HepG2 (cell line): ENCODE data around the gene TMEM217. TPM values are rescaled to one million over a fixed set of nuclear protein-coding genes. Genes with fewer than 3 reads are reported as not detected.

Source experiments
- ELK4 ChIP-seq: sonication (generic); formaldehyde crosslinking; IDR thresholded peaks from 2 replicates; pipeline ENCODE4 v1.9.0; 2021; ENCODE audit warnings: missing genetic modification reagents, borderline replicate concordance
- GZF1 ChIP-seq: sonication (generic); formaldehyde crosslinking; IDR thresholded peaks from 2 replicates; pipeline ENCODE4 v1.5.1; 2020; ENCODE audit warnings: mild to moderate bottlenecking, missing genetic modification reagents
- HDAC6 ChIP-seq: fragments of 200-600 bp; sonication (generic); IDR thresholded peaks from 2 replicates; pipeline ENCODE4 v1.7.0; 2017; ENCODE audit warnings: mild to moderate bottlenecking, antibody characterized with exemption, low read length, low read depth
- HMGA1 ChIP-seq: sonication (generic); formaldehyde crosslinking; conservative IDR thresholded peaks from 2 replicates; pipeline ENCODE4 v1.4.0; 2020; ENCODE audit warnings: missing genetic modification reagents
- MZF1 ChIP-seq: sonication (generic); formaldehyde crosslinking; IDR thresholded peaks from 2 replicates; pipeline ENCODE4 v1.8.1; 2023; ENCODE audit warnings: mild to moderate bottlenecking, missing genetic modification reagents, borderline replicate concordance
- NBN ChIP-seq: fragments of 450-650 bp; conservative IDR thresholded peaks from 2 replicates; pipeline ENCODE4 v1.6.1; 2017
- SP4 ChIP-seq: sonication (generic); formaldehyde crosslinking; IDR thresholded peaks from 2 replicates; pipeline ENCODE4 v1.8.1; 2023; ENCODE audit warnings: mild to moderate bottlenecking, missing genetic modification reagents
- ZNF570 ChIP-seq: sonication (generic); formaldehyde crosslinking; IDR thresholded peaks from 2 replicates; pipeline ENCODE4 v1.4.0; 2020; ENCODE audit warnings: mild to moderate bottlenecking, missing genetic modification reagents, borderline replicate concordance
- ZNF713 ChIP-seq: sonication (generic); formaldehyde crosslinking; IDR thresholded peaks from 2 replicates; pipeline ENCODE4 v1.4.0; 2020; ENCODE audit warnings: mild to moderate bottlenecking, missing genetic modification reagents
- ZNF761 ChIP-seq: sonication (generic); formaldehyde crosslinking; conservative IDR thresholded peaks from 2 replicates; pipeline ENCODE4 v1.4.0; 2020; ENCODE audit warnings: mild to moderate bottlenecking, missing genetic modification reagents
- ZNF784 ChIP-seq: sonication (generic); formaldehyde crosslinking; IDR thresholded peaks from 2 replicates; pipeline ENCODE4 v1.5.1; 2020; ENCODE audit warnings: missing genetic modification reagents, mild to moderate bottlenecking, borderline replicate concordance
- polyA plus RNA-seq, 8 experiments: library from polyadenylated mRNA; depleted of rRNA in 3 of 8; stranded (reverse) in 7 of 8; unstranded in 1 of 8; fragments of >200 nt; fragmentation: Illumina TruSeq in 4 of 8; extraction: Trizol in 4 of 8; gene quantifications; 2 replicates each; pipeline versions ENCODE4 v1.2.1 to v1.2.3, GENCODE V29; 2011 to 2016; ENCODE audit warnings: low read depth in 4 of 8, missing spikeins in 1 of 8, mixed read lengths in 1 of 8; ENCODE audit not compliant: insufficient read depth in 1 of 8
- total RNA-seq, 5 experiments: library from RNA; depleted of rRNA; stranded (reverse); fragments of >200 nt; fragmentation: Illumina TruSeq; extraction: Trizol; gene quantifications; 2 replicates each; pipeline ENCODE4 v1.2.3, GENCODE V29; 2016; ENCODE audit warnings: low read depth in 1 of 5
- TF ChIP-seq, protein P1 (sequence below): sonication (generic); formaldehyde crosslinking; conservative IDR thresholded peaks from 2 replicates; pipeline ENCODE4 v1.8.0; 2022; ENCODE audit warnings: mild to moderate bottlenecking, moderate library complexity, missing genetic modification reagents
- TF ChIP-seq, protein P2 (sequence below): sonication (generic); formaldehyde crosslinking; IDR thresholded peaks from 2 replicates; pipeline ENCODE4 v1.4.0; 2020; ENCODE audit warnings: missing genetic modification reagents, borderline replicate concordance
- TF ChIP-seq, protein P3 (sequence below): sonication (generic); formaldehyde crosslinking; IDR thresholded peaks from 2 replicates; pipeline ENCODE4 v1.8.1; 2023; ENCODE audit warnings: mild to moderate bottlenecking, missing genetic modification reagents, borderline replicate concordance
- TF ChIP-seq, protein P4 (sequence below): sonication (generic); formaldehyde crosslinking; conservative IDR thresholded peaks from 2 replicates; pipeline ENCODE4 v1.8.0; 2022; ENCODE audit warnings: missing genetic modification reagents

The TMEM217 gene
- total and polyA plus RNA-seq, 2 of the 13 experiments (the other 11 are each of a cell fraction or from before 2014, with no cell fraction given) = 2.3 to 3.4 TPM

GRCh38 chr6:37222125-37222967, 35.6 kb downstream of the TMEM217 start (continued):
- TF ChIP-seq, protein P1, sequence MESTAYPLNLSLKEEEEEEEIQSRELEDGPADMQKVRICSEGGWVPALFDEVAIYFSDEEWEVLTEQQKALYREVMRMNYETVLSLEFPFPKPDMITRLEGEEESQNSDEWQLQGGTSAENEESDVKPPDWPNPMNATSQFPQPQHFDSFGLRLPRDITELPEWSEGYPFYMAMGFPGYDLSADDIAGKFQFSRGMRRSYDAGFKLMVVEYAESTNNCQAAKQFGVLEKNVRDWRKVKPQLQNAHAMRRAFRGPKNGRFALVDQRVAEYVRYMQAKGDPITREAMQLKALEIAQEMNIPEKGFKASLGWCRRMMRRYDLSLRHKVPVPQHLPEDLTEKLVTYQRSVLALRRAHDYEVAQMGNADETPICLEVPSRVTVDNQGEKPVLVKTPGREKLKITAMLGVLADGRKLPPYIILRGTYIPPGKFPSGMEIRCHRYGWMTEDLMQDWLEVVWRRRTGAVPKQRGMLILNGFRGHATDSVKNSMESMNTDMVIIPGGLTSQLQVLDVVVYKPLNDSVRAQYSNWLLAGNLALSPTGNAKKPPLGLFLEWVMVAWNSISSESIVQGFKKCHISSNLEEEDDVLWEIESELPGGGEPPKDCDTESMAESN (CRISPR knock-in tag) = 0 out of 2 replicates have a peak, but pooled peaks have one; percentile 35
- TF ChIP-seq, protein P2, sequence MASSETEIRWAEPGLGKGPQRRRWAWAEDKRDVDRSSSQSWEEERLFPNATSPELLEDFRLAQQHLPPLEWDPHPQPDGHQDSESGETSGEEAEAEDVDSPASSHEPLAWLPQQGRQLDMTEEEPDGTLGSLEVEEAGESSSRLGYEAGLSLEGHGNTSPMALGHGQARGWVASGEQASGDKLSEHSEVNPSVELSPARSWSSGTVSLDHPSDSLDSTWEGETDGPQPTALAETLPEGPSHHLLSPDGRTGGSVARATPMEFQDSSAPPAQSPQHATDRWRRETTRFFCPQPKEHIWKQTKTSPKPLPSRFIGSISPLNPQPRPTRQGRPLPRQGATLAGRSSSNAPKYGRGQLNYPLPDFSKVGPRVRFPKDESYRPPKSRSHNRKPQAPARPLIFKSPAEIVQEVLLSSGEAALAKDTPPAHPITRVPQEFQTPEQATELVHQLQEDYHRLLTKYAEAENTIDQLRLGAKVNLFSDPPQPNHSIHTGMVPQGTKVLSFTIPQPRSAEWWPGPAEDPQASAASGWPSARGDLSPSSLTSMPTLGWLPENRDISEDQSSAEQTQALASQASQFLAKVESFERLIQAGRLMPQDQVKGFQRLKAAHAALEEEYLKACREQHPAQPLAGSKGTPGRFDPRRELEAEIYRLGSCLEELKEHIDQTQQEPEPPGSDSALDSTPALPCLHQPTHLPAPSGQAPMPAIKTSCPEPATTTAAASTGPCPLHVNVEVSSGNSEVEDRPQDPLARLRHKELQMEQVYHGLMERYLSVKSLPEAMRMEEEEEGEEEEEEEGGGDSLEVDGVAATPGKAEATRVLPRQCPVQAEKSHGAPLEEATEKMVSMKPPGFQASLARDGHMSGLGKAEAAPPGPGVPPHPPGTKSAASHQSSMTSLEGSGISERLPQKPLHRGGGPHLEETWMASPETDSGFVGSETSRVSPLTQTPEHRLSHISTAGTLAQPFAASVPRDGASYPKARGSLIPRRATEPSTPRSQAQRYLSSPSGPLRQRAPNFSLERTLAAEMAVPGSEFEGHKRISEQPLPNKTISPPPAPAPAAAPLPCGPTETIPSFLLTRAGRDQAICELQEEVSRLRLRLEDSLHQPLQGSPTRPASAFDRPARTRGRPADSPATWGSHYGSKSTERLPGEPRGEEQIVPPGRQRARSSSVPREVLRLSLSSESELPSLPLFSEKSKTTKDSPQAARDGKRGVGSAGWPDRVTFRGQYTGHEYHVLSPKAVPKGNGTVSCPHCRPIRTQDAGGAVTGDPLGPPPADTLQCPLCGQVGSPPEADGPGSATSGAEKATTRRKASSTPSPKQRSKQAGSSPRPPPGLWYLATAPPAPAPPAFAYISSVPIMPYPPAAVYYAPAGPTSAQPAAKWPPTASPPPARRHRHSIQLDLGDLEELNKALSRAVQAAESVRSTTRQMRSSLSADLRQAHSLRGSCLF (CRISPR knock-in tag) = no peak
- TF ChIP-seq MZF1 = no peak
- peak; percentile 74 for TF ChIP-seq SP4 (CRISPR knock-in tag)
- TF ChIP-seq ZNF570 (CRISPR knock-in tag) = no peak
- no peak for TF ChIP-seq HDAC6
- no peak; the same call in 1 of the 2 replicates for TF ChIP-seq ZNF784 (CRISPR knock-in tag)
- TF ChIP-seq, protein P3, sequence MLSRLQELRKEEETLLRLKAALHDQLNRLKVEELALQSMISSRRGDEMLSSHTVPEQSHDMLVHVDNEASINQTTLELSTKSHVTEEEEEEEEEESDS (CRISPR knock-in tag) = 0 out of 2 replicates have a peak, but pooled peaks have one; percentile 34
- 0 out of 2 replicates have a peak, but pooled peaks have one; percentile 51 for TF ChIP-seq ZNF713 (CRISPR knock-in tag)
- TF ChIP-seq NBN = no peak
- no peak for TF ChIP-seq HMGA1 (CRISPR knock-in tag)
- TF ChIP-seq GZF1 (CRISPR knock-in tag) = peak; percentile 34; the same call in 1 of the 2 replicates
- peak; percentile 92; the same call in 1 of the 2 replicates for TF ChIP-seq ZNF761 (CRISPR knock-in tag)
- TF ChIP-seq ELK4 (CRISPR knock-in tag) = no peak
- TF ChIP-seq, protein P4, sequence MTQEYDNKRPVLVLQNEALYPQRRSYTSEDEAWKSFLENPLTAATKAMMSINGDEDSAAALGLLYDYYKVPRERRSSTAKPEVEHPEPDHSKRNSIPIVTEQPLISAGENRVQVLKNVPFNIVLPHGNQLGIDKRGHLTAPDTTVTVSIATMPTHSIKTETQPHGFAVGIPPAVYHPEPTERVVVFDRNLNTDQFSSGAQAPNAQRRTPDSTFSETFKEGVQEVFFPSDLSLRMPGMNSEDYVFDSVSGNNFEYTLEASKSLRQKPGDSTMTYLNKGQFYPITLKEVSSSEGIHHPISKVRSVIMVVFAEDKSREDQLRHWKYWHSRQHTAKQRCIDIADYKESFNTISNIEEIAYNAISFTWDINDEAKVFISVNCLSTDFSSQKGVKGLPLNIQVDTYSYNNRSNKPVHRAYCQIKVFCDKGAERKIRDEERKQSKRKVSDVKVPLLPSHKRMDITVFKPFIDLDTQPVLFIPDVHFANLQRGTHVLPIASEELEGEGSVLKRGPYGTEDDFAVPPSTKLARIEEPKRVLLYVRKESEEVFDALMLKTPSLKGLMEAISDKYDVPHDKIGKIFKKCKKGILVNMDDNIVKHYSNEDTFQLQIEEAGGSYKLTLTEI (CRISPR knock-in tag) = no peak
